HepG2 (cell line): ENCODE results near the gene USP20. TPM values are rescaled to one million over a fixed set of nuclear protein-coding genes. Genes with fewer than 3 reads are reported as not detected.

ENCODE experiments used
- HNRNPL ChIP-seq: fragments of 200-400 bp; formaldehyde crosslinking; IDR thresholded peaks from 2 replicates; pipeline ENCODE4 v1.6.1; 2017; ENCODE audit warnings: mild to moderate bottlenecking, low read depth, low read length
- HOXA7 ChIP-seq: sonication (generic); formaldehyde crosslinking; IDR thresholded peaks from 2 replicates; pipeline ENCODE4 v1.8.1; 2022; ENCODE audit warnings: mild to moderate bottlenecking, missing genetic modification reagents, moderate library complexity
- KDM5B ChIP-seq: sonication (generic); formaldehyde crosslinking; IDR thresholded peaks from 2 replicates; pipeline ENCODE4 v1.4.0; 2020; ENCODE audit warnings: missing genetic modification reagents, mild to moderate bottlenecking, borderline replicate concordance
- KLF12 ChIP-seq: sonication (generic); formaldehyde crosslinking; IDR thresholded peaks from 2 replicates; pipeline ENCODE4 v1.4.0; 2020; ENCODE audit warnings: missing genetic modification reagents, borderline replicate concordance
- MAFF ChIP-seq: IDR thresholded peaks from 2 replicates; pipeline ENCODE4 v1.6.1; 2011; ENCODE audit warnings: low read depth, low read length, improper control_type of control experiment
- NRL ChIP-seq: sonication (generic); formaldehyde crosslinking; IDR thresholded peaks from 2 replicates; pipeline ENCODE4 v1.5.0; 2020; ENCODE audit warnings: missing genetic modification reagents, mild to moderate bottlenecking, moderate library complexity, borderline replicate concordance
- REL ChIP-seq: sonication (generic); formaldehyde crosslinking; conservative IDR thresholded peaks from 2 replicates; pipeline ENCODE4 v1.8.0; 2022; ENCODE audit warnings: mild to moderate bottlenecking, missing genetic modification reagents, moderate library complexity
- RFX3 ChIP-seq: IDR thresholded peaks from 2 replicates; pipeline ENCODE4 v1.6.1; 2016; ENCODE audit warnings: missing biosample characterization, missing genetic modification reagents
- ZNF451 ChIP-seq: sonication (generic); formaldehyde crosslinking; IDR thresholded peaks from 2 replicates; pipeline ENCODE4 v1.5.0; 2020; ENCODE audit warnings: mild to moderate bottlenecking, missing genetic modification reagents
- ZNF792 ChIP-seq: IDR thresholded peaks from 2 replicates; pipeline ENCODE4 v1.6.1; 2016
- ZSCAN31 ChIP-seq: sonication (generic); formaldehyde crosslinking; IDR thresholded peaks from 2 replicates; pipeline ENCODE4 v1.5.0; 2020; ENCODE audit warnings: low read depth, mild to moderate bottlenecking, missing genetic modification reagents
- polyA plus RNA-seq, 8 experiments: library from polyadenylated mRNA; depleted of rRNA in 3 of 8; stranded (reverse) in 7 of 8; unstranded in 1 of 8; fragments of >200 nt; fragmentation: Illumina TruSeq in 4 of 8; extraction: Trizol in 4 of 8; gene quantifications; 2 replicates each; pipeline versions ENCODE4 v1.2.1 to v1.2.3, GENCODE V29; 2011 to 2016; ENCODE audit warnings: low read depth in 4 of 8, missing spikeins in 1 of 8, mixed read lengths in 1 of 8; ENCODE audit not compliant: insufficient read depth in 1 of 8
- total RNA-seq, 5 experiments: library from RNA; depleted of rRNA; stranded (reverse); fragments of >200 nt; fragmentation: Illumina TruSeq; extraction: Trizol; gene quantifications; 2 replicates each; pipeline ENCODE4 v1.2.3, GENCODE V29; 2016; ENCODE audit warnings: low read depth in 1 of 5
- TF ChIP-seq, protein P1 (sequence below): sonication (generic); formaldehyde crosslinking; IDR thresholded peaks from 2 replicates; pipeline ENCODE4 v1.8.0; 2022; ENCODE audit warnings: mild to moderate bottlenecking, missing genetic modification reagents, moderate library complexity
- TF ChIP-seq, protein P2 (sequence below): sonication (generic); formaldehyde crosslinking; IDR thresholded peaks from 2 replicates; pipeline ENCODE4; 2020; ENCODE audit warnings: missing genetic modification reagents, mild to moderate bottlenecking, borderline replicate concordance
- TF ChIP-seq, protein P3 (sequence below): sonication (generic); formaldehyde crosslinking; IDR thresholded peaks from 2 replicates; pipeline ENCODE4 v1.8.1; 2023; ENCODE audit warnings: missing genetic modification reagents, mild to moderate bottlenecking, borderline replicate concordance
- TF ChIP-seq, protein P4 (sequence below): fragments of 450-650 bp; IDR thresholded peaks from 2 replicates; pipeline ENCODE4 v1.6.1; 2017
- TF ChIP-seq, protein P5 (sequence below): sonication (generic); formaldehyde crosslinking; conservative IDR thresholded peaks from 2 replicates; pipeline ENCODE4 v1.4.0; 2020; ENCODE audit warnings: missing genetic modification reagents
- TF ChIP-seq, protein P6 (sequence below): sonication (generic); formaldehyde crosslinking; IDR thresholded peaks from 2 replicates; pipeline ENCODE4 v1.8.1; 2022; ENCODE audit warnings: low read depth, mild to moderate bottlenecking, missing genetic modification reagents

USP20 gene
- total and polyA plus RNA-seq, 2 of the 13 experiments (the other 11 are each of a cell fraction or from before 2014, with no cell fraction given) = 4.4 to 5.9 TPM

DNA sequence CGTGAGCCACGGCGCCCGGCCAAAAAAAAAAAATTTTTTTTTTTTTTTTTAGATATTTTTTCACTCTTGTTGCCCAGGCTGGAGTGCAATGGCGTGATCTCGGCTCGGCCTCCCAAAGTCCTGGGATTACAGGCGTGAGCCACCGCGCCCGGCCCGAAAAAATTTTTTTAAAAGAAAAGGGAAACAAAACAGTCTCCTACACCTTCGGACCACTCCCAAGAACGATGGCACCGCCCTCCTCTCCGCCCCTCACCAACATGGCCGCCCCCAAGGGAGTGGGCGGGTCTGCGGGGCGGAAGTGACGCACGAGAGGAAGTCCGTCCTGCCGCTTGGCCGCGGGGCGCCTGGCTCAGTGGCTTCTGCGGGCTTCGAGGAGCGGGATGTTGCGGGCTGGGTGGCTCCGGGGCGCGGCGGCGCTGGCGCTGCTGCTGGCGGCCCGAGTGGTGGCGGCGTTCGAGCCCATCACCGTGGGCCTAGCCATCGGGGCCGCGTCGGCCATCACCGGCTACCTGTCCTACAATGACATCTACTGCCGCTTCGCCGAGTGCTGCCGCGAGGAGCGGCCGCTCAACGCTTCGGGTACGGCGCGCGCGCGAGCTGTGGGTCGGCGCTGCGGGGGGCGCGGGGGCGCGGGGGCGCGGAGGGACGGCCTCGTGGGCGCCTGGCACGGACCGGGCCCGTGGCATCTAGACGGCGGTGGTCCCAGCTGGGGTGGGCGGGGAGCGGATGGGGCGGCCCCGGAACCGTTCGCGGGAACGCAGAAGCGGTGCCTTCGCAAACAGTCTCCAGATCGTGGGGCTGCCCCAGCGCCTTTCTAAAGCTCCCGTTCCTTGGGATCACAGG lies 32.2 kb upstream of the USP20 start, which contains the start of gene TOR1B (continued):
- TF ChIP-seq, protein P1, sequence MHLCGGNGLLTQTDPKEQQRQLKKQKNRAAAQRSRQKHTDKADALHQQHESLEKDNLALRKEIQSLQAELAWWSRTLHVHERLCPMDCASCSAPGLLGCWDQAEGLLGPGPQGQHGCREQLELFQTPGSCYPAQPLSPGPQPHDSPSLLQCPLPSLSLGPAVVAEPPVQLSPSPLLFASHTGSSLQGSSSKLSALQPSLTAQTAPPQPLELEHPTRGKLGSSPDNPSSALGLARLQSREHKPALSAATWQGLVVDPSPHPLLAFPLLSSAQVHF (CRISPR knock-in tag) = no peak
- TF ChIP-seq HOXA7 (no peak), ZNF792 (CRISPR knock-in tag) (peak; percentile 60; the same call in 1 of the 2 replicates), NRL (CRISPR knock-in tag) (peak; percentile 65; the same call in 1 of the 2 replicates), ZNF451 (CRISPR knock-in tag) (no peak), ZSCAN31 (no peak), KLF12 (CRISPR knock-in tag) (no peak), KDM5B (CRISPR knock-in tag) (peak; percentile 95), MAFF (no peak), HNRNPL (no peak), REL (CRISPR knock-in tag) (no peak), RFX3 (CRISPR knock-in tag) (no peak)
- TF ChIP-seq, protein P2, sequence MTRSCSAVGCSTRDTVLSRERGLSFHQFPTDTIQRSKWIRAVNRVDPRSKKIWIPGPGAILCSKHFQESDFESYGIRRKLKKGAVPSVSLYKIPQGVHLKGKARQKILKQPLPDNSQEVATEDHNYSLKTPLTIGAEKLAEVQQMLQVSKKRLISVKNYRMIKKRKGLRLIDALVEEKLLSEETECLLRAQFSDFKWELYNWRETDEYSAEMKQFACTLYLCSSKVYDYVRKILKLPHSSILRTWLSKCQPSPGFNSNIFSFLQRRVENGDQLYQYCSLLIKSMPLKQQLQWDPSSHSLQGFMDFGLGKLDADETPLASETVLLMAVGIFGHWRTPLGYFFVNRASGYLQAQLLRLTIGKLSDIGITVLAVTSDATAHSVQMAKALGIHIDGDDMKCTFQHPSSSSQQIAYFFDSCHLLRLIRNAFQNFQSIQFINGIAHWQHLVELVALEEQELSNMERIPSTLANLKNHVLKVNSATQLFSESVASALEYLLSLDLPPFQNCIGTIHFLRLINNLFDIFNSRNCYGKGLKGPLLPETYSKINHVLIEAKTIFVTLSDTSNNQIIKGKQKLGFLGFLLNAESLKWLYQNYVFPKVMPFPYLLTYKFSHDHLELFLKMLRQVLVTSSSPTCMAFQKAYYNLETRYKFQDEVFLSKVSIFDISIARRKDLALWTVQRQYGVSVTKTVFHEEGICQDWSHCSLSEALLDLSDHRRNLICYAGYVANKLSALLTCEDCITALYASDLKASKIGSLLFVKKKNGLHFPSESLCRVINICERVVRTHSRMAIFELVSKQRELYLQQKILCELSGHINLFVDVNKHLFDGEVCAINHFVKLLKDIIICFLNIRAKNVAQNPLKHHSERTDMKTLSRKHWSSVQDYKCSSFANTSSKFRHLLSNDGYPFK = no peak
- TF ChIP-seq, protein P3, sequence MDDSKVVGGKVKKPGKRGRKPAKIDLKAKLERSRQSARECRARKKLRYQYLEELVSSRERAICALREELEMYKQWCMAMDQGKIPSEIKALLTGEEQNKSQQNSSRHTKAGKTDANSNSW (CRISPR knock-in tag) = no peak
- TF ChIP-seq, protein P4, sequence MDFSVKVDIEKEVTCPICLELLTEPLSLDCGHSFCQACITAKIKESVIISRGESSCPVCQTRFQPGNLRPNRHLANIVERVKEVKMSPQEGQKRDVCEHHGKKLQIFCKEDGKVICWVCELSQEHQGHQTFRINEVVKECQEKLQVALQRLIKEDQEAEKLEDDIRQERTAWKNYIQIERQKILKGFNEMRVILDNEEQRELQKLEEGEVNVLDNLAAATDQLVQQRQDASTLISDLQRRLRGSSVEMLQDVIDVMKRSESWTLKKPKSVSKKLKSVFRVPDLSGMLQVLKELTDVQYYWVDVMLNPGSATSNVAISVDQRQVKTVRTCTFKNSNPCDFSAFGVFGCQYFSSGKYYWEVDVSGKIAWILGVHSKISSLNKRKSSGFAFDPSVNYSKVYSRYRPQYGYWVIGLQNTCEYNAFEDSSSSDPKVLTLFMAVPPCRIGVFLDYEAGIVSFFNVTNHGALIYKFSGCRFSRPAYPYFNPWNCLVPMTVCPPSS = no peak
- TF ChIP-seq, protein P5, sequence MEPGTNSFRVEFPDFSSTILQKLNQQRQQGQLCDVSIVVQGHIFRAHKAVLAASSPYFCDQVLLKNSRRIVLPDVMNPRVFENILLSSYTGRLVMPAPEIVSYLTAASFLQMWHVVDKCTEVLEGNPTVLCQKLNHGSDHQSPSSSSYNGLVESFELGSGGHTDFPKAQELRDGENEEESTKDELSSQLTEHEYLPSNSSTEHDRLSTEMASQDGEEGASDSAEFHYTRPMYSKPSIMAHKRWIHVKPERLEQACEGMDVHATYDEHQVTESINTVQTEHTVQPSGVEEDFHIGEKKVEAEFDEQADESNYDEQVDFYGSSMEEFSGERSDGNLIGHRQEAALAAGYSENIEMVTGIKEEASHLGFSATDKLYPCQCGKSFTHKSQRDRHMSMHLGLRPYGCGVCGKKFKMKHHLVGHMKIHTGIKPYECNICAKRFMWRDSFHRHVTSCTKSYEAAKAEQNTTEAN (CRISPR knock-in tag) = no peak
- TF ChIP-seq, protein P6, sequence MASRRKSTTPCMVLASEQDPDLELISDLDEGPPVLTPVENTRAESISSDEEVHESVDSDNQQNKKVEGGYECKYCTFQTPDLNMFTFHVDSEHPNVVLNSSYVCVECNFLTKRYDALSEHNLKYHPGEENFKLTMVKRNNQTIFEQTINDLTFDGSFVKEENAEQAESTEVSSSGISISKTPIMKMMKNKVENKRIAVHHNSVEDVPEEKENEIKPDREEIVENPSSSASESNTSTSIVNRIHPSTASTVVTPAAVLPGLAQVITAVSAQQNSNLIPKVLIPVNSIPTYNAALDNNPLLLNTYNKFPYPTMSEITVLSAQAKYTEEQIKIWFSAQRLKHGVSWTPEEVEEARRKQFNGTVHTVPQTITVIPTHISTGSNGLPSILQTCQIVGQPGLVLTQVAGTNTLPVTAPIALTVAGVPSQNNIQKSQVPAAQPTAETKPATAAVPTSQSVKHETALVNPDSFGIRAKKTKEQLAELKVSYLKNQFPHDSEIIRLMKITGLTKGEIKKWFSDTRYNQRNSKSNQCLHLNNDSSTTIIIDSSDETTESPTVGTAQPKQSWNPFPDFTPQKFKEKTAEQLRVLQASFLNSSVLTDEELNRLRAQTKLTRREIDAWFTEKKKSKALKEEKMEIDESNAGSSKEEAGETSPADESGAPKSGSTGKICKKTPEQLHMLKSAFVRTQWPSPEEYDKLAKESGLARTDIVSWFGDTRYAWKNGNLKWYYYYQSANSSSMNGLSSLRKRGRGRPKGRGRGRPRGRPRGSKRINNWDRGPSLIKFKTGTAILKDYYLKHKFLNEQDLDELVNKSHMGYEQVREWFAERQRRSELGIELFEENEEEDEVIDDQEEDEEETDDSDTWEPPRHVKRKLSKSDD (CRISPR knock-in tag) = no peak
